CD1c-positive myeloid dendritic cell (primary cell): ENCODE results near the gene TMEM239.
A peak's percentile ranks its signal among the peaks of the same experiment; 100 is the strongest.

ENCODE experiments used
- DNase-seq: peaks from one replicate; pipeline ENCODE4 v3.0.0-alpha.2; 2016; ENCODE audit errors: extremely low spot score

Gene TMEM239

GRCh38 chr20:2849529-2849928 lies 33.4 kb downstream of the TMEM239 start:
- peak; percentile 6 for DNase-seq

GRCh38 chr20:2851086-2851485 lies 34.9 kb downstream of the TMEM239 start:
- no peak for DNase-seq

GRCh38 chr20:2858591-2858990 lies 42.4 kb downstream of the TMEM239 start:
- no peak for DNase-seq

- DNase-seq: no peak
These were observed 43.4 kb downstream of the TMEM239 start for GRCh38 chr20:2859330-2860121.

GRCh38 chr20:2864626-2865025 lies 48.5 kb downstream of the TMEM239 start:
- no peak for DNase-seq

GRCh38 chr20:2865101-2865500 lies 48.9 kb downstream of the TMEM239 start:
- DNase-seq: no peak

- DNase-seq: no peak
These were observed 49.5 kb downstream of the TMEM239 start for GRCh38 chr20:2865630-2866029.

GRCh38 chr20:2866236-2866635 lies 50.1 kb downstream of the TMEM239 start:
- no peak for DNase-seq

- DNase-seq: peak; percentile 7
These were observed 51.1 kb downstream of the TMEM239 start for GRCh38 chr20:2867081-2867864.
